HepG2 (cell line): ENCODE results near the gene ESRRG. TPM values are rescaled to one million over a fixed set of nuclear protein-coding genes. Genes with fewer than 3 reads are reported as not detected.
A peak's percentile ranks its signal among the peaks of the same experiment; 100 is the strongest.

ENCODE experiments used
- ARID5B ChIP-seq: IDR thresholded peaks from 2 replicates; pipeline ENCODE4 v1.4.0; 2020; ENCODE audit warnings: mild to moderate bottlenecking, missing genetic modification reagents
- BCL6 ChIP-seq: IDR thresholded peaks from 2 replicates; pipeline ENCODE4 v1.6.1; 2016; ENCODE audit warnings: missing genetic modification reagents, missing compliant biosample characterization
- CEBPB ChIP-seq: IDR thresholded peaks from 2 replicates; pipeline ENCODE4 v1.6.1; 2011; ENCODE audit warnings: low read depth, low read length, improper control_type of control experiment, borderline replicate concordance
- CEBPG ChIP-seq: IDR thresholded peaks from 2 replicates; pipeline ENCODE4 v1.6.1; 2016
- CENPX ChIP-seq: sonication (generic); formaldehyde crosslinking; IDR thresholded peaks from 2 replicates; pipeline ENCODE4 v1.9.0; 2021; ENCODE audit warnings: mild to moderate bottlenecking, missing genetic modification reagents, moderate library complexity
- FOXA3 ChIP-seq: IDR thresholded peaks from 2 replicates; pipeline ENCODE4 v1.6.1; 2016; ENCODE audit warnings: missing genetic modification reagents, missing compliant biosample characterization
- FOXP1 ChIP-seq, 2 experiments: fragments of 450-650 bp in 1 of 2; IDR thresholded peaks; 2 replicates each; pipeline ENCODE4 v1.6.1; 2017 to 2018; ENCODE audit warnings: antibody characterized with exemption in 1 of 2
- FOXP4 ChIP-seq: sonication (generic); formaldehyde crosslinking; IDR thresholded peaks from 2 replicates; pipeline ENCODE4 v1.4.0; 2020; ENCODE audit warnings: missing genetic modification reagents
- GATAD2A ChIP-seq: IDR thresholded peaks from 2 replicates; pipeline ENCODE4 v1.6.1; 2016
- HNF4A ChIP-seq: sonication (generic); formaldehyde crosslinking; IDR thresholded peaks from 2 replicates; pipeline ENCODE4 v1.4.0; 2020; ENCODE audit warnings: missing genetic modification reagents
- HNF4G ChIP-seq, 2 experiments: sonication (generic) in 1 of 2; formaldehyde crosslinking in 1 of 2; IDR thresholded peaks; 2 replicates each; pipeline versions ENCODE4 v1.4.0 to v1.6.1; 2011 to 2020; ENCODE audit warnings: borderline replicate concordance in 2 of 2, low read depth in 2 of 2, mild to moderate bottlenecking in 2 of 2, low read length in 1 of 2, missing genetic modification reagents in 1 of 2, moderate library complexity in 1 of 2
- JDP2 ChIP-seq: sonication (generic); formaldehyde crosslinking; IDR thresholded peaks from 2 replicates; pipeline ENCODE4 v1.8.1; 2022; ENCODE audit warnings: missing genetic modification reagents, borderline replicate concordance
- LCORL ChIP-seq, 2 experiments: fragments of 450-650 bp in 1 of 2; sonication (generic) in 1 of 2; formaldehyde crosslinking in 1 of 2; IDR thresholded peaks; 2 replicates each; pipeline versions ENCODE4 v1.5.0 to v1.6.1; 2017 to 2020; ENCODE audit warnings: antibody characterized with exemption in 1 of 2, missing genetic modification reagents in 1 of 2
- MEF2D ChIP-seq: sonication (generic); formaldehyde crosslinking; IDR thresholded peaks from 2 replicates; pipeline ENCODE4 v1.5.1; 2020; ENCODE audit warnings: mild to moderate bottlenecking, missing genetic modification reagents
- MIXL1 ChIP-seq: IDR thresholded peaks from 2 replicates; pipeline ENCODE4 v1.6.1; 2016
- NFIC ChIP-seq: IDR thresholded peaks from 2 replicates; pipeline ENCODE4 v1.6.1; 2012; ENCODE audit warnings: mild to moderate bottlenecking, low read length, inconsistent platforms
- PAXIP1 ChIP-seq: sonication (generic); formaldehyde crosslinking; conservative IDR thresholded peaks from 2 replicates; pipeline ENCODE4 v1.4.0; 2020; ENCODE audit warnings: mild to moderate bottlenecking, missing genetic modification reagents, moderate library complexity
- ZBTB7B ChIP-seq: sonication (generic); formaldehyde crosslinking; IDR thresholded peaks from 2 replicates; pipeline ENCODE4 v1.4.0; 2020; ENCODE audit warnings: missing genetic modification reagents
- ZMYM4 ChIP-seq: sonication (generic); formaldehyde crosslinking; IDR thresholded peaks from 2 replicates; pipeline ENCODE4 v1.8.1; 2023; ENCODE audit warnings: mild to moderate bottlenecking, missing genetic modification reagents
- ZNF121 ChIP-seq: sonication (generic); formaldehyde crosslinking; IDR thresholded peaks from 2 replicates; pipeline ENCODE4 v1.5.0; 2020; ENCODE audit warnings: mild to moderate bottlenecking, missing genetic modification reagents
- ZNF546 ChIP-seq: sonication (generic); formaldehyde crosslinking; conservative IDR thresholded peaks from 2 replicates; pipeline ENCODE4 v1.8.1; 2023; ENCODE audit warnings: mild to moderate bottlenecking, missing genetic modification reagents
- polyA plus RNA-seq, 8 experiments: library from polyadenylated mRNA; depleted of rRNA in 3 of 8; stranded (reverse) in 7 of 8; unstranded in 1 of 8; fragments of >200 nt; fragmentation: Illumina TruSeq in 4 of 8; extraction: Trizol in 4 of 8; gene quantifications; 2 replicates each; pipeline versions ENCODE4 v1.2.1 to v1.2.3, GENCODE V29; 2011 to 2016; ENCODE audit warnings: low read depth in 4 of 8, missing spikeins in 1 of 8, mixed read lengths in 1 of 8; ENCODE audit not compliant: insufficient read depth in 1 of 8
- total RNA-seq, 5 experiments: library from RNA; depleted of rRNA; stranded (reverse); fragments of >200 nt; fragmentation: Illumina TruSeq; extraction: Trizol; gene quantifications; 2 replicates each; pipeline ENCODE4 v1.2.3, GENCODE V29; 2016; ENCODE audit warnings: low read depth in 1 of 5

Gene ESRRG
- total and polyA plus RNA-seq, 2 of the 13 experiments (the other 11 are each of a cell fraction or from before 2014, with no cell fraction given): not detected

- peak; percentile 77 for TF ChIP-seq PAXIP1 (CRISPR knock-in tag)
- TF ChIP-seq FOXA3 (CRISPR knock-in tag): peak; percentile 47
- TF ChIP-seq FOXP4: peak; percentile 77; the same call in 1 of the 2 replicates
- TF ChIP-seq BCL6 (CRISPR knock-in tag): peak; percentile 65; the same call in 1 of the 2 replicates
- TF ChIP-seq ZNF546 (CRISPR knock-in tag): no peak
- TF ChIP-seq CEBPB: peak; percentile 89
- TF ChIP-seq CENPX (CRISPR knock-in tag): no peak
- TF ChIP-seq NFIC: peak; percentile 53; the same call in 1 of the 2 replicates
- TF ChIP-seq CEBPG (CRISPR knock-in tag): peak; percentile 90
- TF ChIP-seq MEF2D (CRISPR knock-in tag): 0 out of 2 replicates have a peak, but pooled peaks have one; percentile 21
- TF ChIP-seq FOXP1 (IDR thresholded peaks at IDR 0.05): no peak
- TF ChIP-seq FOXP1 (CRISPR knock-in tag; IDR thresholded peaks at IDR 0.05): peak; percentile 75
- 0 out of 2 replicates have a peak, but pooled peaks have one; percentile 16 for TF ChIP-seq ZMYM4
- TF ChIP-seq HNF4G (IDR thresholded peaks at IDR 0.05; ENCODE audit: borderline replicate concordance, low read depth, low read length): peak; percentile 69
- TF ChIP-seq HNF4G (CRISPR knock-in tag; IDR thresholded peaks at IDR 0.05; ENCODE audit: borderline replicate concordance, low read depth): peak; percentile 62; the same call in 1 of the 2 replicates
- peak; percentile 92 for TF ChIP-seq HNF4A (CRISPR knock-in tag)
- 0 out of 2 replicates have a peak, but pooled peaks have one; percentile 30 for TF ChIP-seq ZBTB7B (CRISPR knock-in tag)
- peak; percentile 60 for TF ChIP-seq LCORL (IDR thresholded peaks at IDR 0.05)
- peak; percentile 89 for TF ChIP-seq LCORL (CRISPR knock-in tag; IDR thresholded peaks at IDR 0.05)
- peak; percentile 87 for TF ChIP-seq ARID5B (CRISPR knock-in tag)
- TF ChIP-seq JDP2 (CRISPR knock-in tag): no peak
- TF ChIP-seq ZNF121: peak; percentile 95
- TF ChIP-seq MIXL1: 0 out of 2 replicates have a peak, but pooled peaks have one; percentile 53
- peak; percentile 79 for TF ChIP-seq GATAD2A
These were observed 223.5 kb downstream of the ESRRG start (continued) for GRCh38 chr1:216499581-216500272.
